Sigmoid colon (tissue), 7 donors: Measurements from ENCODE around the gene PRR15L. TPM values are rescaled to one million over a fixed set of nuclear protein-coding genes. Genes with fewer than 3 reads are reported as not detected.

Experiments used
- DNase-seq: peaks from one replicate; pipeline ENCODE4 v3.0.0-alpha.2; 2019
- H3K27ac ChIP-seq, 4 donors: fragments of 200-600 bp; sonication (generic); one replicate each; pipeline ENCODE4 v1.5.1; 2016 to 2019; ENCODE audit warnings: mild to moderate bottlenecking in 1 of 4
- H3K27me3 ChIP-seq, 3 donors: fragments of 200-600 bp; sonication (generic); one replicate each; pipeline ENCODE4 v1.5.1; 2019; ENCODE audit warnings: mild to moderate bottlenecking in 1 of 3
- H3K36me3 ChIP-seq, 4 donors: fragments of 200-600 bp; sonication (generic); one replicate each; pipeline ENCODE4 v1.5.1; 2016 to 2019
- H3K4me1 ChIP-seq, 4 donors: fragments of 200-600 bp; sonication (generic); one replicate each; pipeline ENCODE4 v1.5.1; 2017 to 2019
- H3K4me3 ChIP-seq, 4 donors: fragments of 200-600 bp; sonication (generic); one replicate each; pipeline ENCODE4 v1.5.1; 2017 to 2019; ENCODE audit warnings: mild to moderate bottlenecking in 2 of 4, moderate library complexity in 1 of 4
- H3K9me3 ChIP-seq, 4 donors: fragments of 200-600 bp in 3 of 4; sonication (generic) in 3 of 4; one replicate each; pipeline versions ENCODE4 v1.5.1 to v1.6.1; 2013 to 2019
- CTCF ChIP-seq, 4 experiments: fragments of 450-650 bp in 3 of 4; fragments of 200-600 bp in 1 of 4; IDR thresholded peaks; one replicate each; pipeline ENCODE4 v1.5.1; 2016 to 2019; ENCODE audit warnings: antibody characterized with exemption in 4 of 4, mild to moderate bottlenecking in 3 of 4, moderate library complexity in 2 of 4
- EP300 ChIP-seq, 4 donors: sonication (generic); formaldehyde crosslinking; IDR thresholded peaks; one replicate each; pipeline ENCODE4 v1.6.1; 2017; ENCODE audit warnings: antibody characterized with exemption in 4 of 4
- POLR2A ChIP-seq, 2 donors: fragments of 450-650 bp; IDR thresholded peaks; one replicate each; pipeline ENCODE4 v1.6.1; 2016; ENCODE audit warnings: antibody characterized with exemption in 2 of 2, mild to moderate bottlenecking in 2 of 2, moderate library complexity in 2 of 2
- POLR2AphosphoS5 ChIP-seq, 4 donors: sonication (generic); formaldehyde crosslinking; IDR thresholded peaks; one replicate each; pipeline ENCODE4 v1.6.1; 2017; ENCODE audit warnings: antibody characterized with exemption in 4 of 4
- WGBS, 2 donors: extraction: QIAGEN DNeasy Blood & Tissue Kit; methylation state at CpG; one replicate each; pipeline ENCODE4 v1.1.7; 2013; 5-methylcytosine and 5-hydroxymethylcytosine counted together
- intact Hi-C: fragments of 100-400 bp; cut with DNase I; formaldehyde crosslinking; loops from one replicate; pipeline ENCODE4 v1.15.1; 2023
- polyA plus RNA-seq, 3 donors: library from polyadenylated mRNA; stranded (reverse); fragments of 200-250 nt; gene quantifications; one replicate each; pipeline ENCODE4 v1.2.3, GENCODE V29; 2013
- total RNA-seq, 4 donors: library from RNA; depleted of rRNA; stranded (reverse); fragments of >200 nt; gene quantifications; one replicate each; pipeline ENCODE4 v1.1.0, GENCODE V29; 2016
- donor health status: healthy with polysubstance abuse.
- donor health status: Bipolar disorder and iron deficiency.
- donor health status: healthy.

The PRR15L gene
- total and polyA plus RNA-seq, 7 donors: 0.36 to 334 (median 251) TPM; not detected in 3

GRCh38 chr17:47993964-47994363, 36.3 kb upstream of the PRR15L start:
- intact Hi-C loops: no loop called here
- no peak for DNase-seq
- no peaks in the 10 kb centered on the region for H3K27me3 ChIP-seq
- 78 to 87% methylated on average over 5 of the region's 5 CpGs for WGBS, 2 donors
- H3K36me3 ChIP-seq: no peaks in the 10 kb centered on the region
- no peak overlapping the region for H3K27ac ChIP-seq
- TF ChIP-seq POLR2AphosphoS5 (IDR thresholded peaks at IDR 0.05) (no peak), CTCF (IDR thresholded peaks at IDR 0.05) (no peak), EP300 (IDR thresholded peaks at IDR 0.05) (no peak), POLR2A (IDR thresholded peaks at IDR 0.05) (no peak)
- no peaks in the 10 kb centered on the region for H3K9me3 ChIP-seq
- H3K4me3 ChIP-seq: no peak overlapping the region
- H3K4me1 ChIP-seq: no peaks in the 10 kb centered on the region

GRCh38 chr17:47993031-47993564, 35.4 kb upstream of the PRR15L start:
- no peak for DNase-seq
- Histone ChIP-seq H3K9me3 (no peaks in the 10 kb centered on the region), H3K36me3 (no peaks in the 10 kb centered on the region), H3K4me1 (peaks cover 0 to under 1% (median under 1%) of the 10 kb centered on the region in 4 donors), H3K27me3 (no peaks in the 10 kb centered on the region), H3K27ac (no peak overlapping the region), H3K4me3 (no peak overlapping the region)
- 81 to 87% methylated on average over 9 of the region's 9 CpGs for WGBS, 2 donors
- intact Hi-C loops: no loop called here
- TF ChIP-seq EP300 (IDR thresholded peaks at IDR 0.05) (no peak), POLR2A (IDR thresholded peaks at IDR 0.05) (no peak), POLR2AphosphoS5 (IDR thresholded peaks at IDR 0.05) (no peak), CTCF (IDR thresholded peaks at IDR 0.05) (no peak)

- intact Hi-C loops: no loop called here
- Histone ChIP-seq H3K9me3 (no peaks in the 10 kb centered on the region), H3K4me3 (no peak overlapping the region), H3K27ac (no peak overlapping the region), H3K36me3 (no peaks in the 10 kb centered on the region), H3K27me3 (no peaks in the 10 kb centered on the region), H3K4me1 (peaks cover 0 to 10% (median 9%) of the 10 kb centered on the region in 4 donors)
- no peak for TF ChIP-seq CTCF (IDR thresholded peaks at IDR 0.05)
- TF ChIP-seq EP300 (IDR thresholded peaks at IDR 0.05): no peak
- no peak for TF ChIP-seq POLR2A (IDR thresholded peaks at IDR 0.05)
- TF ChIP-seq POLR2AphosphoS5 (IDR thresholded peaks at IDR 0.05): no peak
- no peak for DNase-seq
- 64 to 79% methylated on average over 4 of the region's 4 CpGs for WGBS, 2 donors
Measured at GRCh38 chr17:47992216-47992615, 34.5 kb upstream of the PRR15L start.

- Histone ChIP-seq H3K4me1 (peaks cover 0 to 13% (median 12%) of the 10 kb centered on the region in 4 donors), H3K27me3 (no peaks in the 10 kb centered on the region), H3K27ac (no peak overlapping the region), H3K9me3 (no peaks in the 10 kb centered on the region), H3K4me3 (no peak overlapping the region), H3K36me3 (no peaks in the 10 kb centered on the region)
- intact Hi-C loops: no loop called here
- TF ChIP-seq EP300 (IDR thresholded peaks at IDR 0.05) (no peak), POLR2AphosphoS5 (IDR thresholded peaks at IDR 0.05) (no peak), POLR2A (IDR thresholded peaks at IDR 0.05) (no peak), CTCF (IDR thresholded peaks at IDR 0.05) (no peak)
- WGBS, 2 donors: 79 to 80% methylated on average over 14 of the region's 14 CpGs
- DNase-seq: no peak
Measured at GRCh38 chr17:47990962-47991731, 33.5 kb upstream of the PRR15L start.
